ENCODE measurements around the gene XYLT1.
"Not testable (repeated sequence)": the region's sequence is repeated elsewhere in the genome, so short reads cannot be mapped to it uniquely, and the experiment has no call there.

XYLT1 gene

GRCh38 chr16:17347624-17348023 lies 123.1 kb downstream of the XYLT1 start:
- Mint-ChIP-seq H3K4me1 (peaks cover 64% of the 10 kb centered on the region), H3K36me3 (peaks cover 10% of the 10 kb centered on the region), H3K9me3 (no peaks in the 10 kb centered on the region), H3K4me3 (peak overlapping the region; percentile 46), H3K27ac (peak overlapping the region; percentile 98)
- ATAC-seq, result no peak
- no peak for DNase-seq (ENCODE audit: low spot score in 2 of 2)

DNA sequence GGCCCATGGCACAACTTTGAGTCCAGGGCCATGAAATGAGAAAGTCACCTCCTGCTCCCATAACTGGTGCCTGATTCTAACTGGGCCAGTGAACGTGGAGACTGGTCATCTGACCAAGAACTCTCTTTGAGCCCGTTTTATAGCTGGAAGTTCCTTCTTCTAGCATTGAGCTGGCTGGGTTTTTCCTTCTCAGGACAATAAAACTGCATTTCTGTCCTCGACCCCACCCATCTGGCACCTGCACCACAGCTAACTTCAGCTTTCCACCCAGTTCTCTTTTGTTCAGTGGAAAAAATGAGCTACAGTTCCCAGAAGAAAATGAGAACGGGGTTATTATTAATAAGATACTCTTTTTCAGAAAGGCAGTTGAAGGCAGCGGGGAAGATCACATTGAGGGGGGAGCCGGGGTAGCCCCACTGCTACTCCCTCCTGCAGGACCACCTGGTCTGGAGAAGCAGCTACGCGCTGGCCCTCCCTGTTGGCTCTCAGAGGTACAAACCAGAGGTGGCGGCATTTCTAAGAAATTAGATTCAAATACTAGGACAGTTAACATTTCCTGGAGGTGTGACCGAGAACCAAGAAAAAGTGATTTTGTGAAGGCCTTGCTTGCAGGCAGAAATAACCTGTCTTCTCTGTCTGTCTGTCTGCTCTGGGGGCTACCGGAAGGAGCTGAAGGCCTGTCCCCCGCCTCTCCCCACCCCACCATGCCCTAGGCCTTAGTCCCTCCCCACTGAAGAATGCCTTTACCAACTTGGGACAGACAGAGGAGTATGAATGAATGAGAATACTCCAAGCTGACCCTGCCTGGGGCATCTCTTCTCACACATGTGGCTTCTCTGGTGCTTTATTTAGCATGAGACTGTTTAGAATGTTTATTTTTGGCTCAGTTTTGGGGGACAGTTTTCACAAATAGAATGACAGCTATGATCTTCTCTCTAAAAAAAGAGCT lies 123.9 kb downstream of the XYLT1 start:
- H3K36me3 Mint-ChIP-seq, result peaks cover 14% of the 10 kb centered on the region
- H3K4me1 Mint-ChIP-seq, result peaks cover 71% of the 10 kb centered on the region
- peak in 1 of 2 donors; percentile 62 for DNase-seq (ENCODE audit: low spot score in 2 of 2)
- peak; percentile 62 for ATAC-seq
- no peaks in the 10 kb centered on the region for H3K9me3 Mint-ChIP-seq
- H3K4me3 Mint-ChIP-seq, result peak overlapping the region; percentile 46
- peak overlapping the region; percentile 98 for H3K27ac Mint-ChIP-seq

DNA sequence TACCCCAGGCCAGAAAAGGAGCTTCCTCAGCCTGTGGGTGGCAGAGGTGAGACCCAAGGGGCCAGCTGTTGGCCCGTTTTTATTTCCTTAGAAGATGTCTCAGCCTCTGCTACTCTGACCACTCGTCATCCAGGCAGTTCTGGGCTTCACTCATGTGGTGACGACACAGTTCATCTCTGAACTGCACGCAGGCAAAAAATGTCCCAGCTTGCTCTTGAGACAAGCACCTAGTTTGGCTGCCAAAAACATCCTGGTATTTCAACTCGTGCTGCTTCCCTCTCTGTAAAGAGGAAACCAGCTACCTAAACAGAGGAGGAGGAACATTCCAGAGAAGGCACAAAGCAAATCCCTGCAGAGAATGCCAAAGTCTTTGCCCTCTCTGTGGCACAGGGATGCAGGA lies 125.7 kb downstream of the XYLT1 start:
- peak overlapping the region; percentile 83 for H3K27ac Mint-ChIP-seq
- DNase-seq (ENCODE audit: low spot score in 2 of 2) (no peak), ATAC-seq (peak; percentile 71)
- H3K36me3 Mint-ChIP-seq, result peaks cover 14% of the 10 kb centered on the region
- H3K4me3 Mint-ChIP-seq, result peak overlapping the region; percentile 37
- no peaks in the 10 kb centered on the region for H3K9me3 Mint-ChIP-seq
- peaks cover 80% of the 10 kb centered on the region for H3K4me1 Mint-ChIP-seq

- ATAC-seq, result no peak
- no peak for DNase-seq (ENCODE audit: low spot score in 2 of 2)
- H3K36me3 Mint-ChIP-seq, result peaks cover 14% of the 10 kb centered on the region
- H3K4me1 Mint-ChIP-seq, result peaks cover 77% of the 10 kb centered on the region
- peak overlapping the region; percentile 30 for H3K4me3 Mint-ChIP-seq
- no peaks in the 10 kb centered on the region for H3K9me3 Mint-ChIP-seq
- peak overlapping the region; percentile 83 for H3K27ac Mint-ChIP-seq
Observed at GRCh38 chr16:17343728-17344127, 127.0 kb downstream of the XYLT1 start.

GRCh38 chr16:17343028-17343427 lies 127.7 kb downstream of the XYLT1 start:
- Mint-ChIP-seq H3K4me1 (peaks cover 78% of the 10 kb centered on the region), H3K36me3 (peaks cover 17% of the 10 kb centered on the region), H3K9me3 (no peaks in the 10 kb centered on the region), H3K27ac (peak overlapping the region; percentile 83), H3K4me3 (peak overlapping the region; percentile 30)
- ATAC-seq (peak; percentile 77), DNase-seq (ENCODE audit: low spot score in 2 of 2) (peak in 1 of 2 donors; percentile 69)

DNA sequence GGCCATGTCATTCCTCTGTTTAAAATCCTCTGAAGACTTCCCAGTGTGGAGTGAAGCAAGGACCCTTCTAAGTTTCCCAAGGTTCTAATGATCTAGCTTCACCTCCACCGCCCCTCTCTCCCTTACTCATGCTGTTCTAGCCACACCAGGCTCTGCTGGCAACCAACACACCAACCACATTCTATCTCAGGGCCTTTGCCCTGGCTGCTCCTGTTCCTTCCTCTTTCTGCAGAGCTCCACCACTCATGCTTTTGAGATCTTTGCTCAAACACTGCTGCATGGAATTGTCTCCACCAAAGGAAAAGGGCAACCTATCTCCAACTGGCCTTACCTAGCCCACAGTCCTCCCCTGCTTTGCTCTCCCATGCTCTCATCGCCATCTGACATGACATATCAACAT lies 128.7 kb downstream of the XYLT1 start:
- peak overlapping the region; percentile 83 for H3K27ac Mint-ChIP-seq
- peaks cover 71% of the 10 kb centered on the region for H3K4me1 Mint-ChIP-seq
- ATAC-seq, result peak; percentile 45
- DNase-seq (ENCODE audit: low spot score in 2 of 2), result no peak
- H3K4me3 Mint-ChIP-seq, result peak overlapping the region; percentile 30
- H3K9me3 Mint-ChIP-seq, result no peaks in the 10 kb centered on the region
- peaks cover 22% of the 10 kb centered on the region for H3K36me3 Mint-ChIP-seq

- H3K36me3 Mint-ChIP-seq, result peaks cover 17% of the 10 kb centered on the region
- peak overlapping the region; percentile 63 for H3K27ac Mint-ChIP-seq
- H3K4me1 Mint-ChIP-seq, result peaks cover 71% of the 10 kb centered on the region
- DNase-seq (ENCODE audit: low spot score in 2 of 2) (no peak), ATAC-seq (no peak)
- no peaks in the 10 kb centered on the region for H3K9me3 Mint-ChIP-seq
- peak overlapping the region; percentile 30 for H3K4me3 Mint-ChIP-seq
Observed at GRCh38 chr16:17340804-17341203, 130.0 kb downstream of the XYLT1 start.

- Mint-ChIP-seq H3K4me1 (peaks cover 69% of the 10 kb centered on the region), H3K36me3 (peaks cover 22% of the 10 kb centered on the region), H3K9me3 (no peaks in the 10 kb centered on the region), H3K4me3 (no peak overlapping the region), H3K27ac (peak overlapping the region; percentile 7)
- ATAC-seq (no peak), DNase-seq (ENCODE audit: low spot score in 2 of 2) (no peak)
Observed at GRCh38 chr16:17339764-17340541, 130.8 kb downstream of the XYLT1 start.

- no peak for DNase-seq (ENCODE audit: low spot score in 2 of 2)
- Mint-ChIP-seq H3K4me3 (no peak overlapping the region), H3K9me3 (no peaks in the 10 kb centered on the region), H3K27ac (peak overlapping the region; percentile 2), H3K36me3 (peaks cover 29% of the 10 kb centered on the region), H3K4me1 (peaks cover 56% of the 10 kb centered on the region)
- ATAC-seq, result no peak
Observed at GRCh38 chr16:17338244-17338643, 132.5 kb downstream of the XYLT1 start.

- no peaks in the 10 kb centered on the region for H3K9me3 Mint-ChIP-seq
- peaks cover 22% of the 10 kb centered on the region for H3K36me3 Mint-ChIP-seq
- no peak for ATAC-seq
Observed at GRCh38 chr16:17336530-17336900, 134.2 kb downstream of the XYLT1 start.

DNA sequence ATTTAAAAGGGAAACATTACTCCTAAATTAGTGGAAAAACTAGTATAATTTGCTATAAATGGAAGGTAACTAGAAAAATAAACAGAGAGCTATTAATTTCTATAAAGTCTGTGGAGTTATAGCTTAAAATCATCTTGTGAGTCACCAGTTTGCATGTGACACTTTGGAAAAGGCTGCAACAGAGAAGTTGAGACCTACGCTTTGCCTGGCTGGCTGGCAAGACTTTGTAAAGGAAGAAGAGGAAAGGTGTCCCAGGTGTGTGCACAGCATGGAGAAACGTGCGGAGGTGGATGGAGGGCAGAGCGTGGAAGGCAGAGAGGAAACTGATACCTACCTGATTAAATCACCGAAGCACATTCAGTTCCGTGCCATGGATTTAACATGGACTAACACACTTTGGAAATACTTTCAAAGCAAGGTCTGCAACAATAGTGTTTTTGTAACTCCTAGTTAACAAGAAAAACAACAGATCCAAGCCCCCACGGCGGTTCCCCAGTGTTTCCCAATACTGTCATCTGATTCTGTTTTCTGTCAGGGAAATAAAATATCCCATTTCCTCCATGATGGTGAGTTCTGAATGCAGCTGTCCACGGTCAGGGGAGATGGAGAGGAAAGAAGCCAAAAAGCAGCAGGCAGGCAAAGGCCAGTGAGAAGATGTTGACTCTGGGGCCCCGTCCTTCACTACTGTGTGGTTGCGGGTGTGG lies 134.8 kb downstream of the XYLT1 start:
- ATAC-seq, result no peak
- Mint-ChIP-seq H3K4me1 (peaks cover 33% of the 10 kb centered on the region), H3K27ac (no peak overlapping the region), H3K36me3 (peaks cover 22% of the 10 kb centered on the region), H3K9me3 (no peaks in the 10 kb centered on the region), H3K4me3 (no peak overlapping the region)
- DNase-seq (ENCODE audit: low spot score in 2 of 2), result no peak

More at GRCh38 chr16:17336530-17336900, 134.2 kb downstream of the XYLT1 start:
- peaks cover 39% of the 10 kb centered on the region for H3K4me1 Mint-ChIP-seq
- no peak for DNase-seq (ENCODE audit: low spot score in 2 of 2)
- no peak overlapping the region for H3K27ac Mint-ChIP-seq
- H3K4me3 Mint-ChIP-seq, result no peak overlapping the region

DNA sequence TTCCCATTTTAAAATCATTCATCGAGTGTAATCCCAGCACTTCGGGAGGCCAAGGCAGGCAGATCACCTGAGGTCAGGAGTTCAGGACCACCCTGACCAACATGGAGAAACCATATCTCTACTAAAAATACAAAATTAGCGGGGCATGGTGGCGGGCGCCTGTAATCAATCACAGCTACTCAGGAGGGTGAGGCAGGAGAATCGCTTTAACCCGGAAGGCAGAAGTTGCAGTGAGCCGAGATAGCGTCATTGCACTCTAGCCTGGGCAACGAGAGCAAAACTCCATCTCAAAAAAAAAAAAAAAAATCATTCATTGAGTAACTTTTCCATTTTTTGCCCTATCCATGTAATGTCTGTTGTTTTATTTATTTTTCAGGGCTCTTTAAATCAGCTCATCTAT lies 135.4 kb downstream of the XYLT1 start:
- not testable (repeated sequence) for DNase-seq (ENCODE audit: low spot score in 2 of 2); H3K4me3 Mint-ChIP-seq; H3K27ac Mint-ChIP-seq; H3K9me3 Mint-ChIP-seq; ATAC-seq
- Mint-ChIP-seq H3K4me1 (peaks cover 27% of the 10 kb centered on the region), H3K36me3 (peaks cover 22% of the 10 kb centered on the region)

DNA sequence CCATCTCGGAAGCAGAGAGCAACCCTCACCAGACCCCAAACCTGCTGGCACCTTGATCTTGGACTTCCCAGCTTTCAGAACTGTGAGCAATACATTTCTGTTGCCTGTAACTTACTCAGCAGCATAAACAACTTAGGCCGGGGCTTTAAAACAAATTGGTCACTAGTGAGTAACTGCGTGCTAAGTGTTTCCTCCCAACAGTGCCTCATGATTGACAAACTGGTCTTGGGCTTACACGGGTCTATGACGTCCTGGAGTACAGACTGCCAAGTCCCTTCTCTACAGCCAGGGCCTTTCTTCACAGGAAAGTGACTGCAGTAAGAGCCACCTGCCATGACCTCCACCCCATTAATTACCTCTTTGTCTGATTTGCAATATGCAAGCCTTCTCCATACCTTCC lies 136.7 kb downstream of the XYLT1 start:
- Mint-ChIP-seq H3K27ac (no peak overlapping the region), H3K4me1 (peaks cover 18% of the 10 kb centered on the region), H3K4me3 (no peak overlapping the region), H3K36me3 (peaks cover 22% of the 10 kb centered on the region), H3K9me3 (no peaks in the 10 kb centered on the region)
- ATAC-seq, result peak; percentile 72
- DNase-seq (ENCODE audit: low spot score in 2 of 2), result no peak

- ATAC-seq (no peak), DNase-seq (ENCODE audit: low spot score in 2 of 2) (no peak)
- H3K27ac Mint-ChIP-seq, result no peak overlapping the region
- peaks cover 14% of the 10 kb centered on the region for H3K4me1 Mint-ChIP-seq
- no peak overlapping the region for H3K4me3 Mint-ChIP-seq
- H3K9me3 Mint-ChIP-seq, result no peaks in the 10 kb centered on the region
- peaks cover 21% of the 10 kb centered on the region for H3K36me3 Mint-ChIP-seq
Observed at GRCh38 chr16:17333229-17333628, 137.5 kb downstream of the XYLT1 start.

- ATAC-seq (no peak), DNase-seq (ENCODE audit: low spot score in 2 of 2) (no peak)
- H3K4me3 Mint-ChIP-seq, result no peak overlapping the region
- H3K4me1 Mint-ChIP-seq, result peaks cover 9% of the 10 kb centered on the region
- H3K36me3 Mint-ChIP-seq, result peaks cover 12% of the 10 kb centered on the region
- H3K27ac Mint-ChIP-seq, result peak overlapping the region; percentile 32
- no peaks in the 10 kb centered on the region for H3K9me3 Mint-ChIP-seq
Observed at GRCh38 chr16:17331991-17332390, 138.8 kb downstream of the XYLT1 start.
